HG03469 (cell line): ENCODE results near the gene LDAF1.
"Not testable (repeated sequence)": the region's sequence is repeated elsewhere in the genome, so short reads cannot be mapped to it uniquely, and the experiment has no call there.

Experiments used
- ATAC-seq: cut with Tn5 transposase; IDR thresholded peaks from one replicate; pipeline ENCODE4 v1.9.1; 2021; ENCODE audit warnings: mild to moderate bottlenecking, moderate library complexity, moderate number of reproducible peaks; ENCODE audit not compliant: unreplicated experiment

Gene LDAF1

DNA sequence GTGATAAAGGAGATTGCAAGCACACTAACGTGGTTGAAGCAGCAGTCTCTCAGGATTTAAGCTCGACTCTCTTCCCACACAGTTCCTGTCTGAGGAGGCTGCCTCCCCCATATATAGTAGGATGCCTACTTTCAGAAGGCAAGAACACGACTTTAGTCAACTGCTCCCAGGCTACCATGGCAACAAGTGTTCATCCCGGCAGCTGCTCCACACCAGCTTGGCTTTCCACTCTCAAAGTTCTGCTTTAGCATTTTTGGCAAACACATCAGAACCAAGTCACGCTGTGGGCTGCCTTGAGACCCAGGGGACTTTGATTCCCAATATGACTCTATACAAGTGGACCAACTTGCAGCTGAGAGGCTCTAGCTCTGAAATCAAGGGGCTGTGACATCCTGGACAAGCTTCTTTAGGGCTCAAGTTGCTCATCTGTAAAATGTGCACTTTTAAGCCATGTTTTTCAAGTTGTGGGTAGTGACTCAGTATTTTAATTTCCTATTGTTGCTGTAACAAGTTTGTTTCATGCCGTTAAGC lies 36.4 kb downstream of the LDAF1 start:
- no peak for ATAC-seq

DNA sequence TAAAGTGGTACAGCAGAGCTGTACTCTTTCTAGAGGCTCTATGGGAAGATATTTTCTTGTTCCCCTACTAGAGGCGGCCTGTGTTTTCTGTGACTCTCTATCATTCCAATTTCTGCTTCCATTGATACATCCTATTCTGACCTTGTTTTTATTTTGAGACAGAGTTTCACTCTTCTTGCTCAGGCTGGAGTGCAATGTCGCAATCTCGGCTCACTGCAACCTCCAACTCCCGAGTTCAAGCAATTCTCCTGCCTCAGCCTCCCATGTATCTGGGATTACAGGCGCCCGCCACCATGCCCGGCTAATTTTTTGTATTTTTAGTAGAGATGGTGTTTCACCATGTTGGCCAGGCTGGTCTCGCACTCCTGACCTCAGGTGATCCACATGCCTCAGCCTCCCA lies 36.9 kb downstream of the LDAF1 start:
- not testable (repeated sequence) for ATAC-seq

DNA sequence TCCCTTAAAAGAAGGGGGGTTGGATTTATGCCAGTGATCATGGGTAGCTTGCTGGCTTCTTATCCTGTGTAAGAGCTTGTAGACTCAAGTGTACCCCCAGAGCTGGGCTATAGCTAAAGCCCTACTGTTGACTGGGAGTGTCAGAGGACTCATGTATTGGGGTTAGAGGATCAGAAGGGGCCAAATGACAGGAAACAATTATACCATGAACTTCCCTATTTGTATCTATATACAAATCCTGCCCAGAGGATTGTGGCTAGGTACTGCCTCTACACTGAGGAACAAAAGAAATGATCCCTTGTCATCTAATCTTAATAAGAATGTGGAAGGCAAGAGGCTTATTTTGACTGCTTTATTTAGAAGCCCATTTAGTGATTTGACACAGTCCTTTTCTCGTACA lies 38.6 kb downstream of the LDAF1 start:
- ATAC-seq: no peak

GRCh38 chr16:21197621-21198020 lies 39.1 kb downstream of the LDAF1 start:
- ATAC-seq: no peak

DNA sequence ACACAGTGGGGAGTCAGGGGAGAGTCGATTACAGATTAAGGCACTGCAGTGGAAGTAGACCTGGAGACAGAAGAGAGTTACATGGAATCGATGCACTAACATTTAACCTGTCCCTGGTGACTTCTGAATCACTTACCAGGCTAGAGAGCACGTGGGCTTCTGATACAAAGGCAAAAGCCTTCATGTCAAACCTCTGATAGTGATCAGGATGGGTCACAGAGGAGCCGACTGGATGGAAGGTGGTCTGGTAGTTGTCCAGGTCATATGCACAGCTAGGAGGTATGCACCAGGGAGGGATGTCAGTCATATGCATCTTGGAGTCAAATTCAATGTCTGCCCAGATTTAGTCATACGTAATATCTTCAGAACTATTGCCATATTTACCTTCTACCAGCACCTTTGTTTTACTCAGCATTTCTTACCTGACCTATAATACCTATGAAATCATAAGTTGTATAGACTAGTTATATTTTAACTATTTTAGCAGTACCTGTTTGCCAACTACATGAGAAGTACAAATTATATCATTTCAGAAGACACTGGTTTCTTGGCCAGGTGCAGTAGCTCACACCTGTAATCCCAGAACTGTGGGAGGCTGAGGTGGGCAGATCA lies 41.2 kb downstream of the LDAF1 start:
- ATAC-seq: no peak

DNA sequence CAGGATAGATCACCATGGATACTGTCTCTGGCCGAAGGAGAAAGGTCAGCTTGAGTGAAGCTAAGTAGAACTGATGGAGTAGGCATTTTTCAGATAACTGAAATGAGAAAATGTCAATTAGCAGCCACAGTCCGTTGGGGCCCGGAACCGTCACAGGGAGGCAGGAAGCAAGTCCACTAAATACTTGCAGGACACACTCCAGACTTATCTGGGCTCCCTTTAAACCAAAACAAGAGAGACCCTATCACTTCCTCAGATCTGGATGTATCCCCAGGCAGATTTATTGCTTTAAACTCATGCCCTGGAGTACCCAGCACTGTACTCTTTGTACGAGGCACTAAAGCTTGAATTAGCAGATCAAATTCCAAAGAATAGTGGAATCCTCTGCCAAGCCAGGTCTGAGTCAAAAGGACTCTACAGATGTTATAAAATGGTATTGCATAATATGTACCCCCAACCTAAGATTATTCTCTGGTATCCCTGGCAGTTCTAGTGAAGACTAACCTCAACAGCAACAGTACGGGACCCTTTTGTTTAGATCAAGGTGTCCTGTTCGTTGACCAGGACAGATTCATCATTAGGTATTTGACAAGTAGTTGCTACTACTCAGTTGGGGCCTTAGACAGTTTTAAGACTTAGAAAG lies 44.8 kb downstream of the LDAF1 start:
- ATAC-seq: no peak

- no peak for ATAC-seq
These were observed 46.8 kb downstream of the LDAF1 start for GRCh38 chr16:21205303-21205702.

GRCh38 chr16:21206550-21206949 lies 48.1 kb downstream of the LDAF1 start:
- ATAC-seq: no peak

DNA sequence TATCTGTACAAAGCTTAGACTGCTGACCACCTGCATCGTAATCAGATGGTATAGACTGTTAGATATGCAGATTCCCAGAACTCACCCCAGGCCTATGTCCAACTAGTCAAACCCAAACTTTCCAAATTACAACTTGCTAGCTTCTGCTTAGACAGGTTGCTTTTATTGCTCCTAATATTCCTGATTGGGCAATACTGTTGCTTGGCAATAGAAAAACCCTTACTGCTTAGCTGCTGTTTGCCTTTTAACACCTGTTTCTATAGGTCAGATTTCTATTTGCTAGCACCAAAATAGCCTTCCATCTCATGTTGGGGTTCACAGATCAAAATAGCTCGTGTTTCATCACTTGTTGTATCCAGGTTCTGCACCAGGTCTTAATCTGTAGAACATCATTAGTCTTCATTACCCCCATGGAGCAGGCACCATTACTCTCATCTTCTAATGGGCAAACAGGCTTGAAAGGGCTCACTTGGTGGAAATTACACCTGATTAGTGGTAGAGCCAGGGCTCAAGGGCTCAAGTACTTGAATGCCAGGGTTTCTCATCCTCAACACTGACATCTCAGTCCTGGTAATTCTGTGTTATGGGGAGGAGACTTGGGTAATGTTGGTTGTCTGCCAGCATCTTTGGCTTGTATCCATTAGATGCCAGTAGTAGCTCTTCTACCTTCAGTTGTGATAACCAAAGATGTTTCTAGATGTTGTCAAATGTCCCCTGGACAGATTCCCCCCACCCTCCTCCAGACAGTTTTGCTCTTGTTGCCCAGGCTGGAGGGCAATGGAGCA lies 50.2 kb downstream of the LDAF1 start:
- ATAC-seq: no peak

DNA sequence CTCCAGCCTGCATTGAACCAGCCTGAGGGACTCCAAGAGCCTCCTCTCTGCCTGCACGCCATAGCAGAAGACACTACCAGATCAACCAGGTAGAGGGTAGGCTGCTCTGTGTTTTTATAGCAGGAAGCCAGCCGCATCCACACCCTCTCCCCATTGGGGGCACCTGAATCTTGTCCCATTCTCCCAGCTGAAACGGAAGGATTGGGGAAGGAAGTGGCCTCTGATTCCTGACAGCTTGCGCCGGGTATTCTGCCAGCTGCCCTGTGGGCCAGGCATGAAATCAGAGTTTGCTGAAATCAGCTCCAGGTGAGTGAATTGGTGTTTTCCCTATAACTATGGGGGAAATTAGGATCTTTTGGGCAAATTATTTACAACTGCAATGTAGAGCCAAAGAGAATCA lies 53.0 kb downstream of the LDAF1 start, which contains the start of gene ZP2:
ZP2 (minus strand) TSS at position 89 of the 400 bp plus-strand sequence; CDS start at position 62, 27 bp downstream.
- no peak for ATAC-seq

- no peak for ATAC-seq
These were observed 55.6 kb downstream of the LDAF1 start for GRCh38 chr16:21214086-21214485.

GRCh38 chr16:21217121-21217520 lies 58.6 kb downstream of the LDAF1 start:
- no peak for ATAC-seq

GRCh38 chr16:21218153-21218552 lies 59.7 kb downstream of the LDAF1 start:
- no peak for ATAC-seq

- ATAC-seq: no peak
These were observed 61.1 kb downstream of the LDAF1 start for GRCh38 chr16:21219551-21219950.

DNA sequence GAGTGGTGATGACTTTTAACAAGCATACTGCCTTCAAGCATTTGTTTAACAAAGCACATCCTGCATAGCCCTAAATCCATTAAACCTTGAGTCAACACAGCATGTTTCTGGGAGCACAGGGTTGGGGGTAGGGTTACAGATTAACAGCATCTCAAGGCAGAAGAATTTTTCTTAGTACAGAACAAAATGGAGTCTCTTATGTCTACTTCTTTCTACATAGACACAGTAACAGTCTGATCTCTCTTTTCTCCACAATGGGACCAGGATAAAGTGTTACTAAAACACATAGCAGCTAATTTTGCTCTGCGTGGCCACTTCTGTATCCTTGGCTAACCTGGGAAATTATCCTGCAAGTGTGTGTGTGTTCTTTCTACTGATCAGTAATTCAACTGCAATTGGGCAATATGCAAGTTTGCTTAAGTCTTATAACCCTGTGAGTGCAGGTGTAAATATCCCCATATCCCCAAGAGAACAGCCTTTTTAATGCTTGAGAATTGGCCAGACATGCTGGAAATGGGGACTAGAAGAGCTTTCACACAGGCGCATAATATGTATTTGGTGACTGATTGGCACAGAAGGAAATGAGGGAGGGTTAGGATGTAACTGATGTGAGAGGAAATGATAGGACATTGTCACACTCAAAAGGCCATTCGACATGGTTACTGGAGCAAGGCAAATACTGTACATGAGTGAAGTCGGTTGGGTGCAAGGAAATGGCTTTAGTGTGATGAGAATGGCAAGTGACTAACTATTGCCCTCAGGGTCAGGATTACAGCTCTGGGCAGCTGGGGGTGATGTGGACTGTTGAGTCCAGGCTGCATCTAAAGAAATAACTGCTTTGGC lies 64.2 kb downstream of the LDAF1 start:
- no peak for ATAC-seq

DNA sequence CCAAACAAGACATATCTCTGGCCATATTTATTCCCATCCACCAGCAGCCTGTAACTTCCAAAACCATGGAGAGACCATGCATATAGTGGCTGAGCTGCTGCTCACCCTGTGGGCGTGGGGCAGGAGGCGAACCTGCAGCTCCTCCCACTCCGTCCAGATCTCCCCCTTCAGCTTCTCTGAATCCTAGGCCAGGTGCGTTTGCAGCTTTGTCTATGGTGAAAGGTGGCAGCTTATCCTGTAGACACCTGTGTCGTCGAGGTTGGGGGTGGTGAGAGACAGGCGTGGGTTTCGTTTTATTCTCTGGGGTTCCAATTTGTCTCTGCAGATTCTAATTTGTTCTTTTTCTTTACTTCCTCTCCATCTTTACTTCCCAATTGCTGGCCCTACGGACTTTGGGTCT lies 65.3 kb downstream of the LDAF1 start:
- no peak for ATAC-seq

DNA sequence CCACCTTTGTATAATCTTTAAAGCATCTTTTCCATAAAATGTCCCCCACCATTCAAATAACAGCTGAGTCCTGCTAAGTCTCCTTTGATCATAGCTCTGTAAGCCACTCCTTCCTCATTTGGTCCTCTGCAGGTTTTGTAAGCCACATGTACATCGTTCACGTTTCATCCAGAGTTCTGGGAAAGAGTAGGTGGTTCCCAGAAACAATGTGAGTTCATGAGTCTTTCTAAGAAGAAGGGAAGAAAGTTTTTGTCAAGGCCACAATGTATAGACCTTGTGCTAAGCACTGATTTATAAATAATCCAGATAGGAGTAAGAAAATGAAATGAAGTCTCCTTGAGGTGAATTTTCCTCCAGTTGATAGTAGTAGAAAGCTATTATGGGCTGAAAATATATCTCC lies 66.3 kb downstream of the LDAF1 start:
- ATAC-seq: no peak

DNA sequence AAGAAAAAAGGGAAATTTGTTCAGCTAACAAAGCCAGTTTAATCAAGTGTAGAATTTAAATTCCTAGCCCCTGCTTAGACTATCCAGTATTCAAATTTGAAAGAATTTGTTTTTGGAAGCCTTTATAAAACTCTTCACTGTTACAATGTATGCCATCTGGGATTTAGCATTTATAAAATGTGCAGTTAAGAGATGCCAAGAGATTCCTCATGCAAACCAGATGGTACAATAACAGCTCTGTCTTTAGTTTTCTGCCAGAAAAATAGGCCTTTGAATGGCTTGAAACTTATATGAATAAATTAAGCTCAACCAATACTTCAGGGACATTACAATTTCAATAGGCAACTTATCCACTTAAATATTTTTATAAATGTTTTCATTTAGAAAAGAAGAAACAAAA lies 68.3 kb downstream of the LDAF1 start:
- no peak for ATAC-seq

DNA sequence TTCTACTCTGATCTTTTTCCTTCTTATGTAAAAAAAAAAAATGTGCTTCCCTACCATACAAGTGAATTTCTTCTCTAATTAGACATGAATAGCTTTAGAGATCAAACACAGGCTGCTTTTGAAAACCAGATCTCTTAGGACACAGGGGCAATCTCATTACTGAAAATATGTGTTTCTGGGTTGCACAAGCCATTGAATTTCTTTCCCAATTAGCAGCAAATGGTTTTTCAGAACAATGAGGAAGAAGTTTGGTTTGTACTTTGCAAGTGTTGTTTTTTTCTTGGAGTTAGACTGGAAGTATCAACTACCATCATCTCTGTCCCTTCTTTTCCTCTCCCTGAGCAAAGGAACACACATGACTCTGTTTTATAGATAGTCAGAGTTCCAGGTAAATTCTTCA lies 69.4 kb downstream of the LDAF1 start:
- no peak for ATAC-seq

DNA sequence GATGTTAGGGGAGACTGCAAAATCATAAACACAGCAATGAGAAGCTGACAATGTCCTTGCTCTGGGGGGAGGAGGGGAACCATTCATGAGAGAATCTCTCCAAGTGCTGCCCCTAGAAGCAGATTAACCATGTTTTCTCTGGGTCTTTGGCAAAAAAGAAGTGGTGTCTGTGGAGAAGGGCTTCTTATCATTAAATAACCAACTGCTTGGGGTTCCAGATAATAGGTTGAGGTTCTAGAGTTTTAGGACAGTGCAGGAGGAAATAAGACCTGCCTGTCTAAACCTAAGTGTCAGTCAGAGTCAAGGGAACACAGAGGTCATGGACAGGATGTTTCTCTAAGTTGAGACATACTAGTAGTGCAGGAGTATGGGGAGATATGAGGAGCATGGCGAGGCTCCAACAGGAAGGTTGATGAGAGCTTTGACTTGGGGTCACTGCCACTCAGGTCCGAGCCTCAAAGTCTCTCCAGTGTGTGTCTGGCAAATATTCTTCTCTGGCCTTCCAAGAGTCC lies 69.9 kb downstream of the LDAF1 start:
- no peak for ATAC-seq
